ENCODE measurements around the gene HTT-AS. TPM values are rescaled to one million over a fixed set of nuclear protein-coding genes. Genes with fewer than 3 reads are reported as not detected.

The HTT-AS gene
- total and polyA plus RNA-seq, 2 of the 8 experiments (the other 6 are each of a cell fraction or from before 2014, with no cell fraction given): not detected

DNA sequence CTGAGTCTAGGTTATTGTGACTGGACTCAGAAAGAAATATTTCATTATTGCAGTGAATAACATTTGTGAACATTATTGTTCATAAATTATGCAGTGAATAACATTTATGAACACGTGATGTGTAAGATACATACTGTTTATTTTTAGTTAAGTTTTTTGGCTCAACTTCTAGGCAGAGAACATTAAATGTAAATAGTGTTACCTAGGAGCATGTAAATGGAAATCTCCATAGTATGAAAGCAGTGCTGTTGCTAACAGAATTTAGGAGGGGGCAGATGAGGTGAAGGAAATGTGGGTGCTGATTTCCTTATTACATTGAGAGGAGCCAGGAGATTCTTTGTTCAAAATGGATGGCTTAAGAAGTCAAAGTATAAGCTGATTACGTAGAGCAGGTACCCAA lies 45.1 kb upstream of the HTT-AS start:
- no peak overlapping the region for H3K27ac ChIP-seq (ENCODE audit: low read depth, low read length)
- no peak overlapping the region for H2BK15ac ChIP-seq (ENCODE audit: low read length)
- no peak overlapping the region for H3K23ac ChIP-seq (ENCODE audit: insufficient read length)
- no peak overlapping the region for H2BK120ac ChIP-seq (replicated peaks; ENCODE audit: low read depth, low read length)
- no peak overlapping the region for H3K4me2 ChIP-seq (ENCODE audit: insufficient read depth in 1 of 2, low read depth in 2 of 2, low read length in 2 of 2)
- DNase-seq (ENCODE audit: low read depth in 1 of 2, low spot score in 2 of 2) (no peak), FAIRE-seq (no peak)
- H4K91ac ChIP-seq (replicated peaks; ENCODE audit: insufficient read length, low read length): no peak overlapping the region
- no peaks in the 10 kb centered on the region for H3K4me1 ChIP-seq (replicated peaks in 1 of 4; ENCODE audit: control insufficient read depth in 3 of 4, insufficient read depth in 4 of 4, low read length in 3 of 4)
- peaks cover 17 to 69% (median 37%) of the 10 kb centered on the region in 4 experiments; a peak in 7 of 8 replicates for H3K36me3 ChIP-seq (ENCODE audit: control insufficient read depth in 2 of 4, insufficient read depth in 4 of 4, low read length in 3 of 4)
- H3K79me2 ChIP-seq (ENCODE audit: control insufficient read depth in 1 of 2, insufficient read depth in 2 of 2, low read length in 2 of 2): no peaks in the 10 kb centered on the region
- H2BK12ac ChIP-seq (ENCODE audit: low read depth, low read length): no peak overlapping the region
- POLR2A ChIA-PET (ENCODE audit: partially characterized antibody): interaction anchor here (0.6 to 1.2 kb wide), 2 partner anchors 40 to 54 kb away, joined by 3 read pairs; no protein-coding TSS in a partner anchor
- H3K27me3 ChIP-seq (replicated peaks in 1 of 4; ENCODE audit: control insufficient read depth in 3 of 4, extremely low read depth in 1 of 4, insufficient read depth in 3 of 4, low read length in 3 of 4): no peaks in the 10 kb centered on the region
- H3K79me1 ChIP-seq (ENCODE audit: low read depth, low read length): no peaks in the 10 kb centered on the region
- no peak for TF ChIP-seq ATF3 (IDR thresholded peaks at IDR 0.05; ENCODE audit: insufficient read depth, low read depth, low read length)
- no peak for TF ChIP-seq NRF1 (IDR thresholded peaks at IDR 0.05; ENCODE audit: low read depth, low read length)
- TF ChIP-seq EGR1 (IDR thresholded peaks at IDR 0.05; ENCODE audit: borderline replicate concordance, low read depth, low read length): no peak
- no peak for TF ChIP-seq KDM5A (IDR thresholded peaks at IDR 0.05; ENCODE audit: low read length)
- no peak for TF ChIP-seq CBX5 (IDR thresholded peaks at IDR 0.05; ENCODE audit: low read depth, low read length)
- no peak for TF ChIP-seq RXRA (IDR thresholded peaks at IDR 0.05; ENCODE audit: insufficient read depth, low read depth, low read length)
- TF ChIP-seq TBP (IDR thresholded peaks at IDR 0.05; ENCODE audit: low read depth, low read length): no peak
- no peak overlapping the region for H3K56ac ChIP-seq (replicated peaks; ENCODE audit: insufficient read length, low read depth, low read length)
- no peak overlapping the region for H2BK5ac ChIP-seq (ENCODE audit: low read depth, low read length)
- no peak overlapping the region for H3K14ac ChIP-seq (ENCODE audit: insufficient read length)
- no peak overlapping the region for H4K5ac ChIP-seq (ENCODE audit: insufficient read length, low read depth, low read length)
- H3K23me2 ChIP-seq (ENCODE audit: low read depth, low read length): no peaks in the 10 kb centered on the region
- H3K18ac ChIP-seq (ENCODE audit: extremely low read depth, low read length): no peak overlapping the region
- no peak overlapping the region for H3K4me3 ChIP-seq (ENCODE audit: extremely low read depth in 1 of 4, insufficient read depth in 2 of 4, low read depth in 3 of 4, low read length in 4 of 4)
- CTCF ChIA-PET (ENCODE audit: partially characterized antibody): interaction anchor here (1.2 kb wide), 1 partner anchor 13 kb away, joined by 3 read pairs; no protein-coding TSS in a partner anchor
- H4K20me1 ChIP-seq (replicated peaks in 1 of 2; ENCODE audit: control insufficient read depth in 1 of 2, insufficient read depth in 2 of 2, low read length in 2 of 2): peaks cover 0 to 13% of the 10 kb centered on the region in 2 experiments
- no peak overlapping the region for H3K9ac ChIP-seq (replicated peaks in 1 of 4; ENCODE audit: extremely low read depth in 1 of 4, low read depth in 3 of 4, low read length in 3 of 4)
- H4K8ac ChIP-seq (ENCODE audit: extremely low read depth, insufficient read depth, low read length): no peak overlapping the region
- no peak overlapping the region for H2BK20ac ChIP-seq (ENCODE audit: low read length)
- no peak overlapping the region for H3K4ac ChIP-seq (replicated peaks; ENCODE audit: insufficient read length, low read depth, low read length)
- H2AFZ ChIP-seq (ENCODE audit: low read length): no peak overlapping the region
- WGBS, 2 experiments (ENCODE audit: extremely low coverage in 1 of 2, insufficient coverage in 1 of 2, insufficient read length in 1 of 2, insufficient replicate concordance in 2 of 2, low coverage in 1 of 2, low lambda C conversion rate in 2 of 2, missing lambda C conversion rate in 1 of 2): 90% methylated on average over 2 of the region's 2 CpGs; no CpG with 5 or more reads in 1 of the 2 experiments
- H3K9me3 ChIP-seq (ENCODE audit: insufficient read depth in 2 of 2, low read depth in 1 of 2, low read length in 1 of 2): no peaks in the 10 kb centered on the region
- no peak overlapping the region for H2AK5ac ChIP-seq (ENCODE audit: low read depth, low read length)
